HCT116 (cell line): ENCODE results near the gene ARID5B. TPM values are rescaled to one million over a fixed set of nuclear protein-coding genes. Genes with fewer than 3 reads are reported as not detected.

ENCODE experiments used
- ATAC-seq: fragments of 200-7000 bp; cut with Tn5 transposase; 2 replicates; pipeline ENCODE4 v1.9.1; 2020; ENCODE audit warnings: mild to moderate bottlenecking, moderate library complexity
- BruUV-seq: library from RNA; stranded (reverse); fragments of 400-500 nt; replicated peaks from 2 replicates; lab custom pipeline; 2021; lab: Mats Ljungman, UMichigan
- CTCF ChIA-PET: fragments of 300-600 bp; sonication (Branson Sonifier 250); formaldehyde crosslinking; loops from one replicate; lab custom pipeline; 2021; ENCODE audit warnings: antibody characterized with exemption; lab: Charles Lee
- POLR2A ChIA-PET: fragments of 300-600, 350-600 bp; sonication (Branson Sonifier 250); formaldehyde crosslinking; loops from one replicate; lab custom pipeline; 2021; ENCODE audit warnings: antibody characterized with exemption; lab: Charles Lee
- RAD21 ChIA-PET, 2 experiments: fragments of 300-600 bp; sonication (Branson Sonifier 250); formaldehyde crosslinking; loops; one replicate each; lab custom pipeline; 2023; ENCODE audit warnings: low total read pairs in 2 of 2; ENCODE audit not compliant: uncharacterized antibody in 2 of 2, unreplicated experiment in 2 of 2, low non-redundant PET in 1 of 2; lab: Charles Lee
- DNase-seq: peaks from one replicate; pipeline ENCODE4 v3.0.0-alpha.2; 2010; ENCODE audit warnings: low read depth, low spot score
- H2AFZ ChIP-seq: fragments of 200-600 bp; shearing (Covaris generic), sonication (generic); 2 replicates; pipeline ENCODE4 v1.6.1; 2017; ENCODE audit warnings: low read depth, mixed run types, mixed read lengths, antibody characterized with exemption, low read length; ENCODE audit not compliant: poor library complexity, severe bottlenecking
- H3K27ac ChIP-seq: 2 replicates; pipeline ENCODE4 v1.5.1; 2012; ENCODE audit warnings: low read depth, low read length
- H3K27me3 ChIP-seq: fragments of 200-600 bp; sonication (generic); 2 replicates; pipeline ENCODE4 v1.6.1; 2016; ENCODE audit warnings: mixed run types, low read length, mixed read lengths; ENCODE audit not compliant: insufficient read depth
- H3K36me3 ChIP-seq, 2 experiments: fragments of 200-500 bp in 1 of 2; fragments of 200-600 bp in 1 of 2; sonication (Bioruptor generic) in 1 of 2; sonication (generic) in 1 of 2; 2 replicates each; pipeline versions ENCODE4 v1.5.1 to v1.6.1; 2014 to 2016; ENCODE audit warnings: low read length in 2 of 2, inconsistent platforms in 1 of 2, mixed read lengths in 1 of 2, mixed run types in 1 of 2; ENCODE audit not compliant: insufficient read depth in 2 of 2, control insufficient read depth in 1 of 2
- H3K4me1 ChIP-seq, 2 experiments: fragments of 200-600 bp in 1 of 2; sonication (generic) in 1 of 2; 2 replicates each; pipeline versions ENCODE4 v1.5.1 to v1.6.1; 2012 to 2017; ENCODE audit warnings: low read length in 2 of 2, inconsistent platforms in 1 of 2, mild to moderate bottlenecking in 1 of 2, mixed read lengths in 1 of 2, mixed run types in 1 of 2, moderate library complexity in 1 of 2; ENCODE audit not compliant: insufficient read depth in 2 of 2, control insufficient read depth in 1 of 2
- H3K4me2 ChIP-seq: fragments of 200-600 bp; sonication (generic); 2 replicates; pipeline ENCODE4 v1.6.1; 2017; ENCODE audit warnings: mixed run types, low read length, mixed read lengths
- H3K4me3 ChIP-seq, 2 experiments: fragments of 200-600 bp in 1 of 2; sonication (generic) in 1 of 2; replicated peaks in 1 of 2; 2 replicates each; pipeline ENCODE4 v1.5.1; 2011 to 2016; ENCODE audit warnings: low read length in 2 of 2, control low read depth in 1 of 2, low read depth in 1 of 2, mild to moderate bottlenecking in 1 of 2, mixed read lengths in 1 of 2, mixed run types in 1 of 2
- H3K79me2 ChIP-seq: fragments of 200-600 bp; sonication (generic); 2 replicates; pipeline ENCODE4 v1.6.1; 2017; ENCODE audit warnings: mild to moderate bottlenecking, mixed run types, low read length, moderate library complexity, mixed read lengths; ENCODE audit not compliant: insufficient read depth
- H3K9ac ChIP-seq: fragments of 200-600 bp; sonication (generic); 2 replicates; pipeline ENCODE4 v1.6.1; 2016; ENCODE audit warnings: low read length, mixed read lengths
- H3K9me2 ChIP-seq: fragments of 200-600 bp; sonication (generic), shearing (Covaris generic); 2 replicates; pipeline ENCODE4 v1.6.1; 2017; ENCODE audit warnings: mixed run types, mild to moderate bottlenecking, moderate library complexity; ENCODE audit not compliant: insufficient read depth
- H3K9me3 ChIP-seq, 2 experiments: fragments of 200-500 bp in 1 of 2; fragments of 200-600 bp in 1 of 2; sonication (Bioruptor generic) in 1 of 2; sonication (generic) in 1 of 2; 2 replicates each; pipeline ENCODE4 v1.6.1; 2014 to 2017; ENCODE audit warnings: low read length in 2 of 2, mixed read lengths in 2 of 2, inconsistent platforms in 1 of 2, low read depth in 1 of 2, mild to moderate bottlenecking in 1 of 2, mixed run types in 1 of 2, moderate library complexity in 1 of 2; ENCODE audit not compliant: control insufficient read depth in 1 of 2, insufficient read depth in 1 of 2
- H4K20me1 ChIP-seq: fragments of 200-600 bp; sonication (generic), shearing (Covaris generic); 2 replicates; pipeline ENCODE4 v1.6.1; 2017; ENCODE audit warnings: mixed run types, mild to moderate bottlenecking, moderate library complexity; ENCODE audit not compliant: insufficient read depth
- ATF3 ChIP-seq: IDR thresholded peaks from 2 replicates; pipeline ENCODE4 v1.6.1; 2012
- CTCF ChIP-seq, 3 experiments: fragments of 200-600 bp in 1 of 3; sonication (generic) in 1 of 3; IDR thresholded peaks in 2 of 3; conservative IDR thresholded peaks in 1 of 3; 2 replicates each; pipeline ENCODE4 v1.5.1; 2012 to 2017; ENCODE audit warnings: low read depth in 2 of 3, low read length in 2 of 3, antibody characterized with exemption in 1 of 3, borderline replicate concordance in 1 of 3, control low read depth in 1 of 3, mild to moderate bottlenecking in 1 of 3, mixed read lengths in 1 of 3, mixed run types in 1 of 3, moderate library complexity in 1 of 3; ENCODE audit not compliant: insufficient read depth in 1 of 3
- EGR1 ChIP-seq: IDR thresholded peaks from 2 replicates; pipeline ENCODE4 v1.6.1; 2012; ENCODE audit warnings: low read depth
- FOSL1 ChIP-seq: IDR thresholded peaks from 2 replicates; pipeline ENCODE4 v1.6.1; 2012; ENCODE audit warnings: low read depth
- JUND ChIP-seq: IDR thresholded peaks from 2 replicates; pipeline ENCODE4 v1.6.1; 2012
- RAD21 ChIP-seq: IDR thresholded peaks from 2 replicates; pipeline ENCODE4 v1.6.1; 2012; ENCODE audit warnings: low read depth, mild to moderate bottlenecking
- SIN3A ChIP-seq: IDR thresholded peaks from 2 replicates; pipeline ENCODE4 v1.6.1; 2012; ENCODE audit warnings: low read depth
- SP1 ChIP-seq: IDR thresholded peaks from 2 replicates; pipeline ENCODE4 v1.6.1; 2012; ENCODE audit warnings: low read depth
- SRF ChIP-seq: IDR thresholded peaks from 2 replicates; pipeline ENCODE4 v1.6.1; 2012; ENCODE audit warnings: low read depth
- YY1 ChIP-seq: IDR thresholded peaks from 2 replicates; pipeline ENCODE4 v1.6.1; 2011; ENCODE audit warnings: low read length, low read depth, moderate library complexity, mild to moderate bottlenecking; ENCODE audit not compliant: insufficient replicate concordance; ENCODE audit errors: extremely low read depth
- ZFX ChIP-seq: fragments of 450-650 bp; IDR thresholded peaks from 2 replicates; pipeline ENCODE4 v1.6.1; 2017
- intact Hi-C: fragments of 100-400 bp; cut with micrococcal nuclease; formaldehyde crosslinking; loops from 2 replicates; pipeline ENCODE4 v1.10.0; 2022
- total RNA-seq: library from RNA; stranded (reverse); gene quantifications from one replicate; pipeline ENCODE4 v1.2.1, GENCODE V29; 2021; ENCODE audit not compliant: unreplicated experiment

Gene ARID5B
- total RNA-seq, 1 experiment from 2014 or later = 4.7 TPM

GRCh38 chr10:62099299-62099698, 197.8 kb downstream of the ARID5B start:
- DNase-seq (no peak), ATAC-seq (no peak)
- Histone ChIP-seq H3K9me3 (no peaks in the 10 kb centered on the region), H3K36me3 (no peaks in the 10 kb centered on the region), H3K9me2 (no peaks in the 10 kb centered on the region), H3K27ac (no peak overlapping the region), H3K4me1 (peaks cover 0 to 1% of the 10 kb centered on the region in 2 experiments; a peak in 2 of 4 replicates), H3K4me3 (no peak overlapping the region), H3K4me2 (no peak overlapping the region), H3K27me3 (no peaks in the 10 kb centered on the region), H3K9ac (no peak overlapping the region), H4K20me1 (no peaks in the 10 kb centered on the region), H3K79me2 (no peaks in the 10 kb centered on the region), H2AFZ (no peak overlapping the region)
- ChIA-PET RAD21 (no interaction called here), CTCF (interaction anchor here (0.7 kb wide), 1 partner anchor 30 kb away, joined by 3 read pairs; no protein-coding TSS in a partner anchor), POLR2A (no interaction called here)
- no peak for TF ChIP-seq ZFX
- TF ChIP-seq FOSL1 = no peak
- TF ChIP-seq SIN3A = no peak
- TF ChIP-seq YY1 = no peak
- no peak for TF ChIP-seq ATF3
- no peak for TF ChIP-seq SRF
- TF ChIP-seq CTCF (IDR thresholded peaks at IDR 0.05 in 2 of 3, conservative IDR thresholded peaks at IDR 0.05 in 1 of 3; ENCODE audit: borderline replicate concordance in 1 of 3, insufficient read depth in 1 of 3, low read depth in 2 of 3, low read length in 2 of 3) = no peak
- no peak for TF ChIP-seq EGR1
- no peak for TF ChIP-seq RAD21
- no peak for TF ChIP-seq SP1
- TF ChIP-seq JUND = no peak
- intact Hi-C loops = no loop called here
- BruUV-seq = no TSS peak
